K562 (cell line): ENCODE results near the gene PIK3AP1. TPM values are rescaled to one million over a fixed set of nuclear protein-coding genes. Genes with fewer than 3 reads are reported as not detected.

ENCODE experiments used
- CREB3 ChIP-seq: fragments of 450-650 bp; conservative IDR thresholded peaks from 2 replicates; pipeline ENCODE4 v1.6.1; 2016; ENCODE audit warnings: missing genetic modification characterization, low read depth, mild to moderate bottlenecking, missing compliant biosample characterization, moderate library complexity
- DIDO1 ChIP-seq: fragments of 450-650 bp; IDR thresholded peaks from 2 replicates; pipeline ENCODE4 v1.6.1; 2016; ENCODE audit warnings: low read depth, missing biosample characterization, missing genetic modification characterization
- HES1 ChIP-seq: fragments of 450-650 bp; IDR thresholded peaks from 2 replicates; pipeline ENCODE4 v1.6.1; 2016; ENCODE audit warnings: low read depth, mild to moderate bottlenecking, moderate library complexity
- SMARCE1 ChIP-seq: fragments of 450-650 bp; IDR thresholded peaks from 2 replicates; pipeline ENCODE4 v1.7.1; 2016; ENCODE audit warnings: mild to moderate bottlenecking
- SMC3 ChIP-seq: conservative IDR thresholded peaks from 2 replicates; pipeline ENCODE4 v1.6.1; 2011; ENCODE audit warnings: low read depth, low read length, improper control_type of control experiment; ENCODE audit not compliant: insufficient read depth
- TFAP4 ChIP-seq: sonication (generic); formaldehyde crosslinking; IDR thresholded peaks from 2 replicates; pipeline ENCODE4 v1.8.0; 2022; ENCODE audit warnings: missing genetic modification reagents, mild to moderate bottlenecking, moderate library complexity, borderline replicate concordance
- UBTF ChIP-seq, 2 experiments: IDR thresholded peaks; 2 replicates each; pipeline ENCODE4 v1.6.1; 2012; ENCODE audit warnings: improper control_type of control experiment in 2 of 2, low read depth in 2 of 2, low read length in 2 of 2, borderline replicate concordance in 1 of 2
- ZNF124 ChIP-seq: sonication (generic); formaldehyde crosslinking; IDR thresholded peaks from 2 replicates; pipeline ENCODE4 v1.8.1; 2022; ENCODE audit warnings: missing genetic modification reagents
- ZNF766 ChIP-seq: fragments of 200-800 bp; sonication (Bioruptor generic); conservative IDR thresholded peaks from 2 replicates; pipeline ENCODE4 v1.6.1; 2016; ENCODE audit warnings: missing genetic modification characterization, missing compliant biosample characterization
- ZNF780A ChIP-seq: fragments of 250-450 bp; sonication (Bioruptor Pico); IDR thresholded peaks from 2 replicates; pipeline ENCODE4 v1.5.0; 2021; ENCODE audit warnings: mild to moderate bottlenecking
- polyA plus RNA-seq, 8 experiments: library from polyadenylated mRNA; depleted of rRNA in 4 of 8; stranded (reverse) in 5 of 8; unstranded in 3 of 8; fragments of >200 nt; fragmentation: Nextera tagmentation in 2 of 8; fragmentation: Illumina TruSeq in 1 of 8; extraction: Ambion mirVana in 2 of 8; extraction: Trizol in 1 of 8; gene quantifications; 2 replicates each; pipeline versions ENCODE4 v1.2.1 to v1.2.3, GENCODE V29; 2011 to 2014; ENCODE audit warnings: inconsistent platforms in 1 of 8, missing spikeins in 1 of 8
- total RNA-seq, 7 experiments: library from RNA; depleted of rRNA in 6 of 7; stranded (reverse); fragments of >200 nt in 6 of 7; fragmentation: Illumina TruSeq in 2 of 7; extraction: Trizol in 2 of 7; gene quantifications; 2 replicates each; pipeline versions ENCODE4 v1.2.1 to v1.2.3, GENCODE V29; 2011 to 2021; ENCODE audit warnings: low replicate concordance in 1 of 7
- TF ChIP-seq, protein P1 (sequence below): fragments of 250-450 bp; sonication (Bioruptor Pico); IDR thresholded peaks from 2 replicates; pipeline ENCODE4 v1.5.0; 2022; ENCODE audit warnings: mild to moderate bottlenecking

PIK3AP1 gene
- total and polyA plus RNA-seq, 9 of the 15 experiments (the other 6 are each of a cell fraction or from before 2014, with no cell fraction given), result 0.20 to 2.4 (median 1.4) TPM

GRCh38 chr10:96719850-96720421 lies 378 bp downstream of the PIK3AP1 start (continued):
- TF ChIP-seq SMARCE1 (0 out of 2 replicates have a peak, but pooled peaks have one; percentile 15), TFAP4 (CRISPR knock-in tag) (peak; percentile 42; the same call in 1 of the 2 replicates), ZNF766 (CRISPR knock-in tag) (no peak), HES1 (no peak), DIDO1 (0 out of 2 replicates have a peak, but pooled peaks have one; percentile 20), CREB3 (no peak), ZNF780A (CRISPR knock-in tag) (no peak), ZNF124 (no peak), UBTF (IDR thresholded peaks at IDR 0.05; ENCODE audit: borderline replicate concordance in 1 of 2, low read depth in 2 of 2, low read length in 2 of 2) (0 out of 4 replicates have a peak, but pooled peaks of 1 of the 2 experiments have one; percentile 44), SMC3 (0 out of 2 replicates have a peak, but pooled peaks have one; percentile 21)
- TF ChIP-seq, protein P1, sequence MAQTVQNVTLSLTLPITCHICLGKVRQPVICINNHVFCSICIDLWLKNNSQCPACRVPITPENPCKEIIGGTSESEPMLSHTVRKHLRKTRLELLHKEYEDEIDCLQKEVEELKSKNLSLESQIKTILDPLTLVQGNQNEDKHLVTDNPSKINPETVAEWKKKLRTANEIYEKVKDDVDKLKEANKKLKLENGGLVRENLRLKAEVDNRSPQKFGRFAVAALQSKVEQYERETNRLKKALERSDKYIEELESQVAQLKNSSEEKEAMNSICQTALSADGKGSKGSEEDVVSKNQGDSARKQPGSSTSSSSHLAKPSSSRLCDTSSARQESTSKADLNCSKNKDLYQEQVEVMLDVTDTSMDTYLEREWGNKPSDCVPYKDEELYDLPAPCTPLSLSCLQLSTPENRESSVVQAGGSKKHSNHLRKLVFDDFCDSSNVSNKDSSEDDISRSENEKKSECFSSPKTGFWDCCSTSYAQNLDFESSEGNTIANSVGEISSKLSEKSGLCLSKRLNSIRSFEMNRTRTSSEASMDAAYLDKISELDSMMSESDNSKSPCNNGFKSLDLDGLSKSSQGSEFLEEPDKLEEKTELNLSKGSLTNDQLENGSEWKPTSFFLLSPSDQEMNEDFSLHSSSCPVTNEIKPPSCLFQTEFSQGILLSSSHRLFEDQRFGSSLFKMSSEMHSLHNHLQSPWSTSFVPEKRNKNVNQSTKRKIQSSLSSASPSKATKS (CRISPR knock-in tag), result no peak
